Body of pancreas (tissue), 4 donors: ENCODE results near the gene PTPRT.

Experiments
- CTCF ChIP-seq, 7 experiments: fragments of 450-650 bp in 4 of 7; fragments of 200-600 bp in 3 of 7; sonication (generic) in 3 of 7; IDR thresholded peaks; one replicate each; pipeline ENCODE4 v1.5.1; 2016 to 2019; ENCODE audit warnings: antibody characterized with exemption in 7 of 7
- POLR2A ChIP-seq, 3 donors: fragments of 450-650 bp; IDR thresholded peaks; one replicate each; pipeline ENCODE4 v1.6.1; 2016; ENCODE audit warnings: antibody characterized with exemption in 3 of 3, mild to moderate bottlenecking in 2 of 3

- TF ChIP-seq POLR2A (IDR thresholded peaks at IDR 0.05) (no peak), CTCF (IDR thresholded peaks at IDR 0.05) (no peak)
Observed at GRCh38 chr20:42779216-42779615, 410.5 kb downstream of the PTPRT start.
